ENCODE results near the gene TEKT2.

TEKT2 gene

GRCh38 chr1:36083635-36084496, at the start of gene TEKT2:
TSS of gene TEKT2 (plus strand) at chr1:36084094. CDS start at chr1:36084922, 828 bp downstream.
- DNase-seq, result no peak

- no peak for DNase-seq
These were observed 49.2 kb upstream of the TEKT2 start for GRCh38 chr1:36034692-36035091.

GRCh38 chr1:36035154-36035553, 48.7 kb upstream of the TEKT2 start:
- no peak for DNase-seq

GRCh38 chr1:36040238-36040637, 43.7 kb upstream of the TEKT2 start:
- no peak for DNase-seq

GRCh38 chr1:36051821-36052220, 32.1 kb upstream of the TEKT2 start:
- no peak for DNase-seq

GRCh38 chr1:36053978-36054377, 29.9 kb upstream of the TEKT2 start:
- DNase-seq, result no peak

- DNase-seq, result no peak
These were observed 28.2 kb upstream of the TEKT2 start for GRCh38 chr1:36055706-36056105.

- DNase-seq, result no peak
These were observed 21.6 kb upstream of the TEKT2 start for GRCh38 chr1:36062315-36062714.

- no peak for DNase-seq
These were observed 16.0 kb upstream of the TEKT2 start for GRCh38 chr1:36067871-36068270.

- no peak for DNase-seq
These were observed 15.0 kb upstream of the TEKT2 start for GRCh38 chr1:36068866-36069265.

GRCh38 chr1:36070349-36070748, 13.5 kb upstream of the TEKT2 start:
- DNase-seq, result no peak

GRCh38 chr1:36076979-36077573, 6.8 kb upstream of the TEKT2 start:
- no peak for DNase-seq

GRCh38 chr1:36080236-36080635, 3.7 kb upstream of the TEKT2 start:
- DNase-seq, result no peak

- no peak for DNase-seq
These were observed 3.1 kb upstream of the TEKT2 start for GRCh38 chr1:36080801-36081200.

GRCh38 chr1:36081926-36082485, 1.9 kb upstream of the TEKT2 start:
- no peak for DNase-seq

- no peak for DNase-seq
These were observed 675 bp upstream of the TEKT2 start for GRCh38 chr1:36083219-36083618.

- no peak for DNase-seq
These were observed 712 bp downstream of the TEKT2 start for GRCh38 chr1:36084497-36085115.

- DNase-seq, result no peak
These were observed 1.2 kb downstream of the TEKT2 start for GRCh38 chr1:36085126-36085525.

- no peak for DNase-seq
These were observed 2.0 kb downstream of the TEKT2 start for GRCh38 chr1:36085686-36086526.

GRCh38 chr1:36086529-36087232, 2.8 kb downstream of the TEKT2 start:
- DNase-seq, result no peak

GRCh38 chr1:36087233-36088123, 3.6 kb downstream of the TEKT2 start:
- no peak for DNase-seq
